HEK293 (cell line): ENCODE results near the gene CDK14.

Experiments
- CTCF ChIA-PET: fragments of 350-600 bp; formaldehyde crosslinking; extraction: SDS; loops from one replicate; lab custom pipeline; 2021; ENCODE audit warnings: antibody characterized with exemption; lab: Yijun Ruan, JAX
- POLR2A ChIA-PET: fragments of 300-600 bp; formaldehyde crosslinking; extraction: SDS; loops from one replicate; lab custom pipeline; 2020; ENCODE audit warnings: antibody characterized with exemption, inconsistent platforms; lab: Yijun Ruan, JAX
- H3K27ac ChIP-seq: fragments of 200-500 bp; sonication (Bioruptor generic); 2 replicates; pipeline ENCODE4 v1.5.1; 2014; ENCODE audit warnings: low read depth, low read length, control low read depth, inconsistent platforms; ENCODE audit errors: extremely low read depth
- H3K36me3 ChIP-seq, 2 experiments: fragments of 200-500 bp in 1 of 2; sonication (Bioruptor generic) in 1 of 2; 1 replicate in 1 of 2; 2 replicates in 1 of 2; pipeline ENCODE4 v1.5.1; 2014 to 2017; ENCODE audit warnings: inconsistent platforms in 2 of 2, low read length in 2 of 2; ENCODE audit not compliant: control insufficient read depth in 2 of 2, insufficient read depth in 1 of 2
- H3K4me1 ChIP-seq: fragments of 200-500 bp; sonication (Bioruptor generic); 2 replicates; pipeline ENCODE4 v1.5.1; 2014; ENCODE audit warnings: mild to moderate bottlenecking, low read length, inconsistent platforms; ENCODE audit not compliant: control insufficient read depth, insufficient read depth
- H3K4me3 ChIP-seq: 2 replicates; pipeline ENCODE4 v1.5.1; 2011; ENCODE audit warnings: low read depth, mild to moderate bottlenecking, control low read depth, low read length, moderate library complexity
- H3K9me3 ChIP-seq: fragments of 200-500 bp; sonication (Bioruptor generic); 2 replicates; pipeline ENCODE4 v1.5.1; 2014; ENCODE audit warnings: low read depth, low read length, inconsistent platforms; ENCODE audit not compliant: control insufficient read depth, insufficient read depth
- EGR2 ChIP-seq: fragments of 450-650 bp; formaldehyde crosslinking; IDR thresholded peaks from 2 replicates; pipeline ENCODE4 v1.5.1; 2016; ENCODE audit warnings: low read depth, missing biosample characterization, missing genetic modification characterization
- MEIS1 ChIP-seq: sonication (generic); formaldehyde crosslinking; IDR thresholded peaks from 2 replicates; pipeline ENCODE4 v1.8.1; 2022; ENCODE audit warnings: missing genetic modification reagents, mild to moderate bottlenecking, borderline replicate concordance
- PRDM10 ChIP-seq: fragments of 450-650 bp; formaldehyde crosslinking; IDR thresholded peaks from 2 replicates; pipeline ENCODE4 v1.5.1; 2016; ENCODE audit warnings: missing biosample characterization, missing genetic modification characterization
- PRDM6 ChIP-seq: fragments of 450-650 bp; formaldehyde crosslinking; IDR thresholded peaks from 2 replicates; pipeline ENCODE4 v1.5.1; 2017; ENCODE audit warnings: missing biosample characterization, missing genetic modification characterization
- RBAK ChIP-seq: fragments of 450-650 bp; formaldehyde crosslinking; IDR thresholded peaks from 2 replicates; pipeline ENCODE4 v1.5.1; 2016; ENCODE audit warnings: missing biosample characterization, missing genetic modification characterization
- TCF7L2 ChIP-seq: IDR thresholded peaks from 2 replicates; pipeline ENCODE4 v1.6.1; 2011; ENCODE audit warnings: low read depth, mild to moderate bottlenecking, inconsistent platforms, low read length, moderate library complexity, borderline replicate concordance
- YY2 ChIP-seq: fragments of 450-650 bp; formaldehyde crosslinking; IDR thresholded peaks from 2 replicates; pipeline ENCODE4 v1.5.1; 2016; ENCODE audit warnings: missing biosample characterization, missing genetic modification characterization
- ZBTB17 ChIP-seq: fragments of 450-650 bp; formaldehyde crosslinking; IDR thresholded peaks from 2 replicates; pipeline ENCODE4 v1.5.1; 2016; ENCODE audit warnings: missing biosample characterization, missing genetic modification characterization
- ZBTB6 ChIP-seq: fragments of 450-650 bp; formaldehyde crosslinking; IDR thresholded peaks from 2 replicates; pipeline ENCODE4 v1.5.1; 2017; ENCODE audit warnings: missing biosample characterization, missing genetic modification characterization
- ZFP3 ChIP-seq: fragments of 450-650 bp; formaldehyde crosslinking; IDR thresholded peaks from 2 replicates; pipeline ENCODE4 v1.5.1; 2016; ENCODE audit warnings: low read depth, missing biosample characterization, missing genetic modification characterization
- ZFP69B ChIP-seq: fragments of 450-650 bp; formaldehyde crosslinking; IDR thresholded peaks from 2 replicates; pipeline ENCODE4 v1.5.1; 2016; ENCODE audit warnings: missing biosample characterization, missing genetic modification characterization
- ZNF112 ChIP-seq: fragments of 450-650 bp; formaldehyde crosslinking; IDR thresholded peaks from 2 replicates; pipeline ENCODE4 v1.5.0; 2017; ENCODE audit warnings: missing biosample characterization, missing genetic modification characterization
- ZNF169 ChIP-seq: fragments of 450-650 bp; formaldehyde crosslinking; IDR thresholded peaks from 2 replicates; pipeline ENCODE4 v1.5.1; 2016; ENCODE audit warnings: missing biosample characterization, missing genetic modification characterization
- ZNF214 ChIP-seq: fragments of 450-650 bp; formaldehyde crosslinking; IDR thresholded peaks from 2 replicates; pipeline ENCODE4 v1.5.1; 2017; ENCODE audit warnings: missing biosample characterization, mild to moderate bottlenecking, missing genetic modification characterization, borderline replicate concordance
- ZNF23 ChIP-seq: fragments of 450-650 bp; formaldehyde crosslinking; IDR thresholded peaks from 2 replicates; pipeline ENCODE4 v1.5.1; 2016; ENCODE audit warnings: missing biosample characterization, missing genetic modification characterization, borderline replicate concordance
- ZNF423 ChIP-seq: fragments of 450-650 bp; formaldehyde crosslinking; IDR thresholded peaks from 2 replicates; pipeline ENCODE4 v1.5.1; 2016; ENCODE audit warnings: missing biosample characterization, missing genetic modification characterization
- ZNF571 ChIP-seq: fragments of 450-650 bp; formaldehyde crosslinking; IDR thresholded peaks from 2 replicates; pipeline ENCODE4 v1.5.0; 2017; ENCODE audit warnings: missing biosample characterization, missing genetic modification characterization
- ZNF610 ChIP-seq: fragments of 450-650 bp; formaldehyde crosslinking; IDR thresholded peaks from 2 replicates; pipeline ENCODE4 v1.5.1; 2016; ENCODE audit warnings: missing biosample characterization, missing genetic modification characterization, borderline replicate concordance
- ZNF624 ChIP-seq: fragments of 450-650 bp; formaldehyde crosslinking; IDR thresholded peaks from 2 replicates; pipeline ENCODE4 v1.5.1; 2017; ENCODE audit warnings: missing biosample characterization, missing genetic modification characterization
- ZNF629 ChIP-seq: fragments of 450-650 bp; formaldehyde crosslinking; IDR thresholded peaks from 2 replicates; pipeline ENCODE4 v1.5.1; 2017; ENCODE audit warnings: missing biosample characterization, missing genetic modification characterization
- ZNF670 ChIP-seq: fragments of 450-650 bp; formaldehyde crosslinking; IDR thresholded peaks from 2 replicates; pipeline ENCODE4 v1.5.1; 2016; ENCODE audit warnings: missing biosample characterization, missing genetic modification characterization, low read depth
- ZNF701 ChIP-seq: fragments of 450-650 bp; formaldehyde crosslinking; IDR thresholded peaks from 2 replicates; pipeline ENCODE4 v1.5.1; 2016; ENCODE audit warnings: missing biosample characterization, missing genetic modification characterization
- TF ChIP-seq, protein P1 (sequence below): fragments of 450-650 bp; formaldehyde crosslinking; IDR thresholded peaks from 2 replicates; pipeline ENCODE4 v1.5.1; 2017; ENCODE audit warnings: missing biosample characterization, missing genetic modification characterization
- TF ChIP-seq, protein P2 (sequence below): fragments of 450-650 bp; formaldehyde crosslinking; conservative IDR thresholded peaks from 2 replicates; pipeline ENCODE4 v1.5.1; 2016; ENCODE audit warnings: low read depth, missing biosample characterization, missing genetic modification characterization

CDK14 gene

DNA sequence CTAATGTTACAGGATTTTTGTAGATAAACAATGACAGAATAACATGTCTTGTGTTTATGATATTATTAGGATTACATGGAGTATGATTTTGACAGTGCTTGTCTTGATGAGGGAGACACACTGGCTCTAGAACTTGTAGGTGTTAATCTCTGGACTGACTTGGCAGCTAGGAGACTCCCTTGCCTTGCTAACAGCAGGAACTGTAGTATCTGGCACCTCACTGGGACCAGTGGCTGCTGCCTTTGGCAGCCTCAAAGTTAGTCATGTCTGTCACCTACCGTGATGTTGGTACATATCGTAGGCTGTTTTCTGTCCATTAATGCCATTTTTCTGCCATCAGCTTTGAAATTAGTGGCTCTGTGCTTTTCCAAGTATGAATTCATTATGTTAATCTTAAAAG, 261.5 kb downstream of the CDK14 start:
- ChIA-PET POLR2A (no interaction called here), CTCF (no interaction called here)
- Histone ChIP-seq H3K4me1 (no peaks in the 10 kb centered on the region), H3K4me3 (no peak overlapping the region), H3K27ac (no peak overlapping the region), H3K9me3 (no peaks in the 10 kb centered on the region), H3K36me3 (no peaks in the 10 kb centered on the region)
- TF ChIP-seq ZNF169 (tag by site-specific recombination) (no peak), ZNF610 (tag by site-specific recombination) (no peak), YY2 (tag by site-specific recombination) (no peak), ZNF571 (no peak), ZNF214 (tag by site-specific recombination) (no peak), ZFP3 (tag by site-specific recombination) (no peak), PRDM10 (tag by site-specific recombination) (no peak), ZFP69B (tag by site-specific recombination) (no peak), ZBTB6 (tag by site-specific recombination) (no peak), ZNF670 (tag by site-specific recombination) (no peak), EGR2 (tag by site-specific recombination) (no peak), ZNF624 (tag by site-specific recombination) (no peak), ZNF701 (no peak), ZNF423 (tag by site-specific recombination) (no peak), ZNF23 (tag by site-specific recombination) (no peak)
- TF ChIP-seq, protein P1, sequence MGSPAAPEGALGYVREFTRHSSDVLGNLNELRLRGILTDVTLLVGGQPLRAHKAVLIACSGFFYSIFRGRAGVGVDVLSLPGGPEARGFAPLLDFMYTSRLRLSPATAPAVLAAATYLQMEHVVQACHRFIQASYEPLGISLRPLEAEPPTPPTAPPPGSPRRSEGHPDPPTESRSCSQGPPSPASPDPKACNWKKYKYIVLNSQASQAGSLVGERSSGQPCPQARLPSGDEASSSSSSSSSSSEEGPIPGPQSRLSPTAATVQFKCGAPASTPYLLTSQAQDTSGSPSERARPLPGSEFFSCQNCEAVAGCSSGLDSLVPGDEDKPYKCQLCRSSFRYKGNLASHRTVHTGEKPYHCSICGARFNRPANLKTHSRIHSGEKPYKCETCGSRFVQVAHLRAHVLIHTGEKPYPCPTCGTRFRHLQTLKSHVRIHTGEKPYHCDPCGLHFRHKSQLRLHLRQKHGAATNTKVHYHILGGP (tag by site-specific recombination), result no peak
- TF ChIP-seq, protein P2, sequence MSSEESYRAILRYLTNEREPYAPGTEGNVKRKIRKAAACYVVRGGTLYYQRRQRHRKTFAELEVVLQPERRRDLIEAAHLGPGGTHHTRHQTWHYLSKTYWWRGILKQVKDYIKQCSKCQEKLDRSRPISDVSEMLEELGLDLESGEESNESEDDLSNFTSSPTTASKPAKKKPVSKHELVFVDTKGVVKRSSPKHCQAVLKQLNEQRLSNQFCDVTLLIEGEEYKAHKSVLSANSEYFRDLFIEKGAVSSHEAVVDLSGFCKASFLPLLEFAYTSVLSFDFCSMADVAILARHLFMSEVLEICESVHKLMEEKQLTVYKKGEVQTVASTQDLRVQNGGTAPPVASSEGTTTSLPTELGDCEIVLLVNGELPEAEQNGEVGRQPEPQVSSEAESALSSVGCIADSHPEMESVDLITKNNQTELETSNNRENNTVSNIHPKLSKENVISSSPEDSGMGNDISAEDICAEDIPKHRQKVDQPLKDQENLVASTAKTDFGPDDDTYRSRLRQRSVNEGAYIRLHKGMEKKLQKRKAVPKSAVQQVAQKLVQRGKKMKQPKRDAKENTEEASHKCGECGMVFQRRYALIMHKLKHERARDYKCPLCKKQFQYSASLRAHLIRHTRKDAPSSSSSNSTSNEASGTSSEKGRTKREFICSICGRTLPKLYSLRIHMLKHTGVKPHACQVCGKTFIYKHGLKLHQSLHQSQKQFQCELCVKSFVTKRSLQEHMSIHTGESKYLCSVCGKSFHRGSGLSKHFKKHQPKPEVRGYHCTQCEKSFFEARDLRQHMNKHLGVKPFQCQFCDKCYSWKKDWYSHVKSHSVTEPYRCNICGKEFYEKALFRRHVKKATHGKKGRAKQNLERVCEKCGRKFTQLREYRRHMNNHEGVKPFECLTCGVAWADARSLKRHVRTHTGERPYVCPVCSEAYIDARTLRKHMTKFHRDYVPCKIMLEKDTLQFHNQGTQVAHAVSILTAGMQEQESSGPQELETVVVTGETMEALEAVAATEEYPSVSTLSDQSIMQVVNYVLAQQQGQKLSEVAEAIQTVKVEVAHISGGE, result no peak

- Histone ChIP-seq H3K36me3 (no peaks in the 10 kb centered on the region), H3K9me3 (no peaks in the 10 kb centered on the region), H3K4me1 (no peaks in the 10 kb centered on the region), H3K27ac (no peak overlapping the region), H3K4me3 (no peak overlapping the region)
- POLR2A ChIA-PET, result no interaction called here
- CTCF ChIA-PET, result no interaction called here
- no peak for TF ChIP-seq ZBTB17 (tag by site-specific recombination)
- TF ChIP-seq ZNF112 (tag by site-specific recombination), result no peak
- no peak for TF ChIP-seq RBAK (tag by site-specific recombination)
- no peak for TF ChIP-seq MEIS1 (CRISPR knock-in tag)
- TF ChIP-seq ZNF629 (tag by site-specific recombination), result no peak
- TF ChIP-seq TCF7L2, result no peak
- no peak for TF ChIP-seq PRDM6
- TF ChIP-seq EGR2 (tag by site-specific recombination), result no peak
Measured at GRCh38 chr7:90858546-90858945, 262.4 kb downstream of the CDK14 start.
